Rectal smooth muscle tissue (tissue), 1 donor: Measurements from ENCODE around the gene RPS17.
"Not testable (repeated sequence)": the region's sequence is repeated elsewhere in the genome, so short reads cannot be mapped to it uniquely, and the experiment has no call there.

ENCODE experiments used
- H3K27ac ChIP-seq: one replicate; pipeline ENCODE4 v1.7.0; 2013; ENCODE audit warnings: low read depth, low read length, inconsistent platforms
- H3K27me3 ChIP-seq: one replicate; pipeline ENCODE4 v1.7.0; 2013; ENCODE audit warnings: low read length; ENCODE audit not compliant: control insufficient read depth, insufficient read depth
- H3K36me3 ChIP-seq: one replicate; pipeline ENCODE4 v1.7.0; 2013; ENCODE audit warnings: low read length; ENCODE audit not compliant: control insufficient read depth, insufficient read depth
- H3K4me1 ChIP-seq: one replicate; pipeline ENCODE4 v1.7.0; 2013; ENCODE audit warnings: low read length; ENCODE audit not compliant: control insufficient read depth, insufficient read depth
- H3K4me3 ChIP-seq: one replicate; pipeline ENCODE4 v1.7.0; 2013; ENCODE audit warnings: low read length
- H3K9ac ChIP-seq: one replicate; pipeline ENCODE4 v1.7.0; 2013; ENCODE audit warnings: low read length

RPS17 gene

GRCh38 chr15:82543160-82543559 lies 2.9 kb upstream of the RPS17 start:
- no peak overlapping the region for H3K9ac ChIP-seq

GRCh38 chr15:82540984-82541431 lies 751 bp upstream of the RPS17 start:
- peak overlapping the region; percentile 97 for H3K4me3 ChIP-seq
- H3K27me3 ChIP-seq, result no peaks in the 10 kb centered on the region
- peak overlapping the region; percentile 50 for H3K9ac ChIP-seq
- H3K4me1 ChIP-seq, result peaks cover 9% of the 10 kb centered on the region
- H3K27ac ChIP-seq, result peak overlapping the region; percentile 87
- H3K36me3 ChIP-seq, result peaks cover 22% of the 10 kb centered on the region

More at GRCh38 chr15:82543160-82543559, 2.9 kb upstream of the RPS17 start:
- Histone ChIP-seq H3K36me3 (peaks cover 5% of the 10 kb centered on the region), H3K27me3 (no peaks in the 10 kb centered on the region), H3K4me3 (no peak overlapping the region), H3K27ac (no peak overlapping the region), H3K4me1 (peaks cover 9% of the 10 kb centered on the region)

- H3K36me3 ChIP-seq, result peaks cover 24% of the 10 kb centered on the region
- H3K27ac ChIP-seq, result peak overlapping the region; percentile 84
- peak overlapping the region; percentile 97 for H3K4me3 ChIP-seq
- H3K4me1 ChIP-seq, result peaks cover 9% of the 10 kb centered on the region
- H3K27me3 ChIP-seq, result no peaks in the 10 kb centered on the region
- peak overlapping the region; percentile 74 for H3K9ac ChIP-seq
Observed at GRCh38 chr15:82539691-82540054, 584 bp downstream of the RPS17 start.

GRCh38 chr15:82538961-82539690 lies 1.1 kb downstream of the RPS17 start:
- Histone ChIP-seq H3K27ac (peak overlapping the region; percentile 84), H3K4me1 (peaks cover 9% of the 10 kb centered on the region), H3K36me3 (peaks cover 24% of the 10 kb centered on the region), H3K9ac (peak overlapping the region; percentile 74), H3K4me3 (peak overlapping the region; percentile 97), H3K27me3 (no peaks in the 10 kb centered on the region)

- Histone ChIP-seq H3K27ac (no peak overlapping the region), H3K36me3 (peaks cover 24% of the 10 kb centered on the region), H3K4me3 (no peak overlapping the region), H3K27me3 (no peaks in the 10 kb centered on the region), H3K9ac (no peak overlapping the region), H3K4me1 (peaks cover 9% of the 10 kb centered on the region)
Observed at GRCh38 chr15:82537351-82537908, 2.8 kb downstream of the RPS17 start.

- Histone ChIP-seq H3K27ac (no peak overlapping the region), H3K27me3 (no peaks in the 10 kb centered on the region), H3K36me3 (peaks cover 24% of the 10 kb centered on the region), H3K4me1 (peaks cover 9% of the 10 kb centered on the region), H3K4me3 (no peak overlapping the region), H3K9ac (no peak overlapping the region)
Observed at GRCh38 chr15:82536409-82537350, 3.6 kb downstream of the RPS17 start.

GRCh38 chr15:82535566-82536408 lies 4.5 kb downstream of the RPS17 start:
- H3K27ac ChIP-seq, result no peak overlapping the region
- H3K4me3 ChIP-seq, result no peak overlapping the region
- no peak overlapping the region for H3K9ac ChIP-seq
- peaks cover 4% of the 10 kb centered on the region for H3K4me1 ChIP-seq
- H3K36me3 ChIP-seq, result peaks cover 24% of the 10 kb centered on the region
- H3K27me3 ChIP-seq, result no peaks in the 10 kb centered on the region

- H3K27ac ChIP-seq, H3K9ac ChIP-seq, H3K27me3 ChIP-seq, H3K4me1 ChIP-seq, H3K4me3 ChIP-seq: not testable (repeated sequence)
- peaks cover 24% of the 10 kb centered on the region for H3K36me3 ChIP-seq
Observed at GRCh38 chr15:82535151-82535550, 5.1 kb downstream of the RPS17 start.

- H3K9ac ChIP-seq, H3K27me3 ChIP-seq, H3K27ac ChIP-seq, H3K4me1 ChIP-seq, H3K4me3 ChIP-seq: not testable (repeated sequence)
- H3K36me3 ChIP-seq, result peaks cover 24% of the 10 kb centered on the region
Observed at GRCh38 chr15:82534457-82534861, 5.8 kb downstream of the RPS17 start.

GRCh38 chr15:82533801-82534200 lies 6.5 kb downstream of the RPS17 start:
- Histone ChIP-seq H3K27me3 (no peaks in the 10 kb centered on the region), H3K27ac (no peak overlapping the region), H3K36me3 (peaks cover 24% of the 10 kb centered on the region), H3K9ac (no peak overlapping the region), H3K4me1 (peaks cover 2% of the 10 kb centered on the region), H3K4me3 (no peak overlapping the region)

GRCh38 chr15:82532991-82533481 lies 7.2 kb downstream of the RPS17 start:
- Histone ChIP-seq H3K9ac (no peak overlapping the region), H3K4me3 (no peak overlapping the region), H3K27me3 (no peaks in the 10 kb centered on the region), H3K36me3 (peaks cover 17% of the 10 kb centered on the region), H3K4me1 (peaks cover 2% of the 10 kb centered on the region), H3K27ac (no peak overlapping the region)
